Embryonic facial prominence (tissue), 1 donor: ENCODE measurements around the gene DPP6.

Source experiments
- DNase-seq: peaks from one replicate; pipeline ENCODE4 v3.0.0-alpha.2; 2016; ENCODE audit errors: extremely low spot score

Gene DPP6

DNA sequence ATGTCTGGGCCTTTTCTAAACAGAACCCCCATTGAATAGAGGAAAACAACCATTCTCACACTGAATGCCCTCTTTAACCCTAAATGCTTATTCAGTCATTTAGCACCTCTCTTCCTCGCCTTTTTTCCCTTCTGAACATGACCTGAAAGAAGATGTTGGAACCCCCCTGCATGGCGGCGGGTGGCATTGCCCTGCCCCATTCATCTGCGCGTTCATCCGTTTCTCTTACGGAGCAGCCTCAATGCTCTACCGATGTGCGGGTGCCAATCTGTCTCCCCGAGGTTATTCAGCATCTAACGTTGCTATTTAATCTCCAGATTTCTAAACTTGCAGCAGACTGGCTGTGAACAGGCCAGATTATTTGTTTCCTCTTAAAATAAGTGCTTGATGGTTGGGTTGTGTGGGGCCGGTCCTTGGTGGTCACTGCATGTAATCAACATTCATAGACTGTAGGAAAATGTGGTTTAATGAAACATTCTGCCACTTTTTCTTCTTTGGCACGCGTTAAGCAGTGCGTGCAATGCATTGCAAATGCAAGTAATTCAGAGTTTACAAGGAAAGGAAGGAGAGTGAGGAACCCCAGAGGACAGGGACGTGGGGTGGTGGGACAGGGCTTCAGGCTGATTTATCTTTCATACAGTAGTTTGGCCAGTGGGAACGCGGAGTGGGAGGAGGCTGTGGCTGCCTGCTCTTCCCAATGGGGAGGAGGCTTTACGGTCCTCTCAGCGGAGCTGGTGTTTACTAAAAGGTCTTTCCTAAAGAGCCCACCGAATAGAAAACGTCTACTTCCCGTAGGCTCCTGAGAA lies 286.7 kb downstream of the DPP6 start:
- DNase-seq = no peak

DNA sequence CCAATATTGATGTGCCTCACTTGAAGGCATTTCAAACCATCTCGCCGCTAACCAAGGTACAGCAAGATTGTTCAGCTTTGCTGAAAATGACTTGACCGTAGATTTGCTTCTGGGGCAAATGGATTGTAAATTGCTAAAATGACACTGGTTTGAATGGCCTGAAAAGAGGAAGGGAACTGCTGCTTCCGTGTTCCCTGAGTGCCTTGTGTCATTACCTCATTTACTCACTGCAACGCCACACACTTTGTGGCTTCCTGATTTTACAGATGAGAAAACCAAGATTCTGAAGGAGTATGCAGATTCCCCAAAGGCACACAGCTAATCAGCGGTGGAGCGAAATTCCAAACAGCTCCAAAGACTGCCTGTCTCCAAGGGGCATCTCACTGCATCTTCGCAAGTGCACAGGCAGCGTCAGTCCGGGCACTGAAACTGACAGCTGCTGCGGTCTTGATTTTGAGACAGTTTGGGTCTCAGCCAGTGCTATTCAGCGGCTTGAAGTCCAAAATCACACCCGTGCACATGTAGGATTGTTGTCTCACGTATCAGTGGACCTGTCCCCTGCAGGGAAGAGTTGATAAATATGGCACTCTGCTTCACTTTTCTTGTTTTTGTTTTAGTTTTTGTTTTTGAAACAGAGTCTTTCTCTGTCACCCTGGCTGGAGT lies 290.9 kb downstream of the DPP6 start:
- no peak for DNase-seq

DNA sequence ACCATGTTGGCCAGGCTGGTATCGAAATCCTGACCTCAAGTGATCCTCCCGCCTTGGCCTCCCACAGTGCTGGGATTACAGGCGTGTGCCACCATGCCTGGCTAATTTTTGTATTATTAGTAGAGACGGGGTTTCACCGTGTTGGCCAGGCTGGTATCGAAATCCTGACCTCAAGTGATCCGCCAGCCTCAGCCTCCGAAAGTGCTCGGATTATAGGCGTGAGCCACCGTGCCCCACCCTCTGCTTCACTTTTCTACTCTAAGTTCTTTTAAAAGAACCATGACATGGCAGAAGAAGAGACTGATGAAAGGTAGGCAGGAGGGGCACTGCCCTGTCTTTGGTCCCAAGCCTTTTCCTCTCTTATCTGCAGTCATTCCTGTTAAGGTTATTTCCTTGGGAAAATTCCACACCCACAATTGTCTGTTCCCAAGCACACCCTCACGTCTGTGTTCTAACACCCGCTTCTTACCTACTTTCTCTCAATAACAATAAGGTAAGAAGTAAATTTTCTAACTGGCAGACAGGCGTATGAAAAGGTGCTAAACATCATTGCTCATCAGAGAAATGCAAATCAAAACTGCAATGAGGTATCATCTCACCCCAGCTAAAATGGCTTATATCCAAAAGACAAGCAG lies 291.7 kb downstream of the DPP6 start:
- no peak for DNase-seq

DNA sequence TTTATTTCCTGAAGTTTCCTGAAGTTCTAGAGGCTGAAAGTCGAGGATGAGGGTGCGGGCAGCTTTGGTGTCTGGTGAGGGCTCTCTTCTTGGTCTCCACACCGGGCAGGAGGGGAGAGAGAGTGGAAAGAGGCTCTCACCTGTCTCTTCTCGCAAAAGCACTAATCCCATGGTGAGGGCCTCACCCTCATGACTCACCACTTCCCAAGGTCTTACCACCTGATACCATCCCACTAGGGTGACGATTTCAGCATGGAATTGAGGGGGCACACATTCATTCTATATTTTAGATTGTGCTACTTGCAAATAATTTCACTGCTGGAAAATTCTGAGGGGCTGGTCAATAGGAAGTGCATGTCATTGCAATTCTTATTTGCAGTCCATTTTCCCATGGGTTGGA lies 292.9 kb downstream of the DPP6 start:
- no peak for DNase-seq

DNA sequence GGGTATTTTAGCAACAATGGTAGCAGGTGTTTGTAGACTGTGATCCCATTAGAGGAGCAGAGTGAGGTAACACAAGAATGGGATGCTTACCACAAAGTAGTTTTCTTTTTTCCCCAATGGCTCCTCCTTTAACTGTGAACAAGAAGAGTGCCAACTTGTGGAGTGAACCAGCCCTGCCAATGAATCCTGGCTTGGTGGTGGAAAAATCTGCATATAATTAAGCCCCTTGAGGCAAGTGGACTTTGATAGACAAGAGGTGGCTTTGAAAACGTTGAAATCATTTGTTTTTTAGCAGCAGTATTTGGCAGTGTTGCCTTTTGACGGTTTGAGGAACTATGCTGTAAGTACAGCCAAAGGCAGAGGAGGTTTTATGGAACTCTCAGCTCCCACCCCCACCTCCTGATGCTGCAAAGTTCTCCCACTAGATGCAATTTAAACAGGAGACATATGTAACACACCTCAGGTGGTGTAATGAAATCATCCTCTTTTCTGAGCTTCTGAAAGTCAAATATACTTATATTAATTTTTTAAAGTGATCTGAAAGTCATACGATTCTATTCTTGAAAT lies 295.6 kb downstream of the DPP6 start:
- no peak for DNase-seq

DNA sequence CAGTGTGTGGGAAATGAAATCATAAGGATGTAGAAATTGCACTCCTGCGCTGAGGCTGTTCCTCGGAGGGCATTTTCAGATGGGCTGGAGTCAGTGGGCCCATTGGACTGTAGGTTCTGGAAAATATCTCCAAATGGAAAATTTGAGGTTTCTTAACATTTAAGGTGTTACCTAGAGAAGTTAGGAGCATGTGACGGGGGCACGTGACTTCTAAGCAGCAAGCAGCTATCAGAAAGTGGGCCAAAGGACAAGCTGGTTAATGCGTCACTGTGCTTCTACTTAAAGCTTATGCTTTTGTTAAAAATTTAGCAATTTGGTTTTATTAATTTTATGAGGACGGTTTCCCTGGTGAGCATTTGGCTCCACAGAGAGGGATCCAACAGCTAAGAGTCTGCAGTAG lies 298.7 kb downstream of the DPP6 start:
- DNase-seq = no peak

DNA sequence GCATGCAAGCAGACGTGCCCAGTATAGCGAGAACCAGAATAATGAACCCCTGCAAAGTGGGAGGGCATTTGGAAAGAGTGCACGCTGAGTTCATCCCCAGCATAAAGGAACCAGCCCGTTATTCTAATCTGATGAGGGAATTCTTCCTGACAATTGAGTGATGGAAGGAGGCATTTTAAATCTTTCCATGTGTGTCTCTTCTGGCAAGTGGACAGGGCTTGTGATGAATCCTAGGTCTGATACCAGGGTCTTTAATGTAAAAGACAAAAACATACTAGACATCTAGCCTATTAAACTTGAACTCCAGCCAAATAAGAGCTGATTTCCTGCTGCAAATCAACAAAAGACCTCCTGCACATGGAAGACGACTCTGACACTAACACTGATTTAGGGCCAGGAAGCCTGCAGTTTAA lies 301.2 kb downstream of the DPP6 start:
- no peak for DNase-seq

DNA sequence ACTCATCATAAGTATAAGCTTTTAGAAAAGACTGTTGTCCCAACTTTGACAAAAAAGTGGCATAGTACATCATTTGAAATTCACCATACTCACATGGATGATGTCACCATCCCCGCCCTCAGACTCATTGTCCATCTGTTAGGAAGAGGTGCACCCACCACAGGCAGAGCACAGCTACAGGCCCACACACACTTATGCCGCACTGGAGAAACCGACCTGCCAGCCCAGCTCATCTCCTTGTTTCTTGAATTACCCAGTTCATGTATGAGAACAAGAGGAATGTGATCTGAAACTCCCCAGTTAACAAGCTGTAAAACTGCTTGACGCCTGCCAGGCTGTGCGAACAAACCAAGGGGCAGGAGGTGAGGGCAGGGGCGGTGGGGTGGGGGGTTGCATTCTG lies 312.0 kb downstream of the DPP6 start:
- DNase-seq = no peak

DNA sequence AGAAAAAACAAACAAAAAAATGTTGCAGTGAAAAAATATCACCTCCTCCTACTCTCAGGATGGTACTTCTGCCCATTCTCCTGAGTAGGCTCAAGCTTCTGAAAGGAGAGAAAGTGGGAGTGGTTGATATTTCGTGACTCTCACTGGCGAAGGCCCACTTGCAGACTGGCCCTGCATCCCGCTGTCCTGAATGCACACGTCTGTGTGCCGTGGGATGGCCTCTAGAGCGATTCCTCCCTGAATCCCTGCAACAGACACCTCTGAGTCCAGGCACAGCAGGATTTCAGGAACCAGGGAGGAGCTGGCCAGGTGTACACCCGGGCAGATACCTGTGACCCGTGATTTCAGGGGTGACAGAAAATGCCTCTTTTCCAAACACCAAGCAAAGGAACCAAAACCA lies 319.2 kb downstream of the DPP6 start:
- DNase-seq = no peak

DNA sequence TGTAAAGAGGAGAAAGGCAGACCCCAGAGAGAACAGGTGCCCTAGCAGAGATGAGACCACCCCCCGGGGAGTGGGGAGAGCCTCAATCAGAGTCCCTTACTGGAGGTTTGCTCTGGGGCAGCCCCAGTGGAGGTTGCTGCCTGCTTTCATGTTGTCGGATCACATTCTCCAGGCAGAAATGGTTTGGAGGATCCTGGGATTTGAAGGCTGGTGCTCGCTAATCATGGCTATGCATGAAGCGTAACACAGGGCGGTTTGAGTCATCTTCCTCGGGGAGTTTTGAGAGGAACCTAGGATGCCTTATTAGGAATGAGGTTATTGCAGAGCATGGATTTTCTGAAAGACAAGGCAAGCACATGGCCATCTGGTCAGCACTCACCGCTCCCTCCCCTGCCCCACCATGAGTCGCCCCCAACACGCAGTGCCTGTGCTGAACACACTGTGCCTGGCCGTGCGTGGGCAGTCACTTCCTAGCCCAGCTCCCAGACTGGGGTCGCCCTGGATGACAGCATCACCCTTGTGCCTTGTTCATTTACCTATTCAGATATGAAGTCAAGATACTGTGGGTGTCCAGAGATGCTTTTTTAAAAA lies 319.9 kb downstream of the DPP6 start:
- no peak for DNase-seq

DNA sequence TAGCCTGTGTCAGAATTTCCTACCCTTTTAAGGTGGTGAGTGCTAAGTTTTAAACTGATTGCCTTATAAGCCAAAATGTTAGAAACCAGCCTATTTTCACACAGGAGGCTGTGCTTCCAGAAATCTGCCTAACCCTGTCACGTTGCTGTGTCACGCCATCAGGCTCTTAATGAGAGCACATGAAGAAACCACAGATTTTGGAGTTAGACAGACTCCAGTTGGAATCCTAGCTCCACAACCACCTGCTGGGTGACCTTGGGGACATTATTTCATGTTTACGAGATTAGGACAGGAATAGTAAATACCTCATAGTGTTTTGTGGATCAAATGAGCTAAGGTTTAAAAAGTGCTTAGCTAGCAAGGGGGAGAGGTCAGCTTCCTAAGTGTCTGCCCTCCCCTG lies 321.8 kb downstream of the DPP6 start:
- no peak for DNase-seq

DNA sequence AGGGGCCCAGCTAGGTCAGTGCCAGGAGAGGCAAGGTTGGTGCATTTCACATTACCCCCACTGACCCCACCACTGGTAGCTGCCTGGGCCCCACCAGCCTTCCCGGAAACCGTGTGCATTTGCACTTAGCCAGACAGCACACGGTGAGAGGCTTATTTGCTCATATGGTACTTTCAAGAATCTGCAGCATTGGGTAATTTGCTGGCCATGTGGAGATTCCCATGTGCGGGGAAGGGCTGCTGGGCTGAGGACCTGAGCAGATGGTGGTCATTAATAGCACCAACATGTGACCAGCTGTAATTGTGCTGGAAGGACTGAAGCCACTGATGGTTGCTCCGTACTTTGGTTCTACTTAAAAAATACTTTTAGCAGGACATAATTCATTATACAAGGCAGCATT lies 323.8 kb downstream of the DPP6 start:
- DNase-seq = no peak

DNA sequence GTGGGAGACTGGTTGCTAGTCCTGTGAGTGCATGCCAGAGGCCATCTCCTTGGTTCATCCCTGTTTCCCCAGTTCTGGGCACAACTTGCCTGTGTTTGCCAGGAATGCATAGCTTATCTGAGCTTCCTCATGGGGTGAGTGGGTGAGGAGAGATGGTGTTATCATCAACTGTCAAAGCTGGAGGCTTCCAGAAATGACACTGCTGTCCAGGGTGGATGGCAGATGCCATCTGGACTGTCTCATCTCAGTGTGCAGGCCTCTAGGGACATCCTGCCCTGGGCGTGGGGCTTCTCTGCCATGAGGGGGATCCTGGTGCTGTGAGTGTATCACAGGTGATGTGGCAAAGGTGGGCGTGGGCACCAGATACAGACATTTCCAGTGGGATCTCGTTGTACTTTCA lies 328.6 kb downstream of the DPP6 start:
- DNase-seq = no peak

DNA sequence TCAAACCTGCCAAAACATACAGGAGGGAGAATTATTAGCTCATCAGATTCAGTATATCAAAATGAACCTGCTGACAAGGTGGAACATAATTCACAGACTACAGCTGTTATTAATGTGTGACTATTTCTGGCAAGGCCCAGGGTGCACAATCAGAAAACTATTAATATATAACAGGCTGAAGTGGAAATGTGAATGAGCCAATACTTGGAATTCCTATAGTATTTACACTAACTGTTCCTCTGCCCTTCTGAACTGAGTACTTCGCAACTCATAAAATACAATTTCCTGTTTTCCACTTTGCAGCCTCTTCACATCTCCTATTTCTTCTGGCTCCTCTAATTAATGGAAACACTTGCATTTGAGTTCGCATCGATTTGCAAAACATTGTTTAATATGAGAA lies 330.8 kb downstream of the DPP6 start:
- no peak for DNase-seq

DNA sequence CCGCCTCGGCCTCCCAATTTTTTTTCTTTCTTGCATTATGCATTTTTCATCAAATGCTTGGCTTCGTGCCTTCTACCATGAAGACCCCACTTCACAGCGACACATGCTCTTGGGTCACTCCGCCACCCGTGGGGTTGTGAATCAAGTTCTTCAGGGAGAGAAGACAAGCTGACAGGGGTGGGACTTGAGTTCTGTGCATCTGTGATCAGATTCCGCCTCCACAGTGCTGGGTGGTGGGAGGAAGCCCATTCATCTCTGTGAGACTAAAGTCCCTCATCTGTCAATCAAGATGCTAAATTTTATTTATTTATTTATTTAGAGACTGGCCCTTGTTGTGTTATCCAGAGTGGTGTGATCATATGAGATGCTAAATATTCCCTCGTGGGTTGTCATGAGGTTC lies 333.0 kb downstream of the DPP6 start:
- no peak for DNase-seq

DNA sequence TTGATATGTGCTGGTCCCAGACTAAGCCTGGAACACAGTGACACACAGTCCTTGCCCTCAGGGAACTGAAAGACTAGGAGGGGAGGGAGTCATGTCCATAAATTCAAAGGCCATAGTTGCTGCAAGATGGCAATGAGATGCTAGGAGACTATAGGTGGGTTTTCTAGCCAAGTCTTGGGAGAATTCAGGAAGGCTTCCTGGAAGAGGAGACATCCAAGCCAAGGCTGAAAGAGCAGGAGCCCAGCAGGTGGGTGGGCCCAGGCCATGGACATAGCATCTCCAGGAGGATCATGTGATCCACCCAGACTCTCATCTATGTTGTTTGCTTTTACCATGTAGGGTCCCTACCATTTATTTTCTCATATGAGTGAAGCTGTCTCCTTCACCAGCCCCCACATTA lies 335.1 kb downstream of the DPP6 start:
- no peak for DNase-seq

DNA sequence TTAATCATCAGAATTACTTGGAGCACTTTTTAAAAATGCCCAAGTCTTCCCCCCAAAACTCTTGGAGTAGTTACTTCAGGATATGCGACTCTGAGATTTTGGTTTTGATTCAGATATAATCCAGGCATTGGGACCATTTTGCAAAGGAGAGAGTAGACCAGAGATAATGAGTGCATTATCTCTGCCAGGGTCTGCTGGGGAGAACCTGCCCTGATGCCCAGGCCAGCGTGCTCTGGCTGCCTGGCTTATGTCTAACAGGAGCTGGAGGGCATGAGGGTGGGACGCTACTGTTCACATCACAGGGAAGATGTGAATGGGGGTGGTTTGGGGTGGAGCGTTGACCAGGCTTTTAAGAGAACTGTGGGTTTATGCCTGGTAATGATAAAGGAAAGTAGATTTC lies 336.2 kb downstream of the DPP6 start:
- no peak for DNase-seq

DNA sequence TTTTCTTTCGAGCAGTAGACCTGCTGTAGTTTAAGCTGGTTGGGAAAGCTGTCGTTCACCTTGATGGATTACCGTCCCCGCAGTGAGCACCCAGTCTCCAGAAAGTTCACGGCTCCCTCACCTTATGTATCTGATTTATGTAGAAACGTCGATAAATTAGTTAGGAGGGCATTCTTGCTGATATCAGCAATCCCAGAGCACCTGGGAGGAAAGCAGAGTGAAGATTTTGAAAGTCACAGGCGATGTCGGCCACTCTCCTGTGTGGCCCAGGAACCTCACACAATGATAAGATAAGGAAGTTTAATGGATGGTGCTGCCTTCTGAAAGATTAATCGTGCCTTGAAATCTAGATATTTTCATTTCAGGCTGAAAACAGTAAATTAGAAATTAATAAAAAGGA lies 336.8 kb downstream of the DPP6 start:
- DNase-seq = no peak

DNA sequence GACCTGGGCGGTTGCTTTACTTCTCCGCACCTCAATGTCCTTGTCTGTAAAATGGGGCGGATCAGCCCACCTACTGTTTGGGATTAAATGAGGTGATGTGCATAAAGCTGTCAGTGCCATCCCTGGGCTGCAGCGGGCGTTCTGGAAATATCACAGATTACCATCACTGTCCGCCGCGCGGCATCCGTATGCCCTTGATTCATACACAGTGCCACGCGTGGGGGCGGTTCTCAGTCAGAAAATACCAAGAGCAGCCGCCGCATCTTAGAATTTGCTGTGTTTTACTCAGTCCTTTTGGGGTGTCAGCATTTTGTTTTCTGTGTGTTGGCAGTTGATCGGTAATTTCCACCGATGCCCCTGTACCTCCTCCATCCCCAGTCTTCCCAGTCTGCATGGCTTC lies 338.8 kb downstream of the DPP6 start:
- DNase-seq = no peak

DNA sequence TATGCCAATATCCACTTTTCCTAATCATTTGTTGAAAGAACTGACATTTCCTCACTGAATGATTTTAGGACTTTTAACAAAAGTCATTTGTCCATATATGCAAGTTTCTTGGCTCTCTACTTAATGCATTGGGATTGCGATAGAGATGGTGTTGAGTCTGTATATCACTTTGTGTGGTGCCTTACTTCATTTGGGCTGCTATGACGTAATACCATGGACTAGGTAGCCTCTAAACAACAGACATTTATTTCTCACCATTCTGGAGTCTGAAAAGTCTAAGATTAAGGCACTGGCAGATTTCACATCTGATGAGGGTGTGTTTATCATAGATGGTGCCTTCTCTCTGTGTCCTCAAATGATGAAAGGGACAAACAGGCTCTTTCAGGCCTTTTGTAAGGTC lies 342.6 kb downstream of the DPP6 start:
- no peak for DNase-seq

DNA sequence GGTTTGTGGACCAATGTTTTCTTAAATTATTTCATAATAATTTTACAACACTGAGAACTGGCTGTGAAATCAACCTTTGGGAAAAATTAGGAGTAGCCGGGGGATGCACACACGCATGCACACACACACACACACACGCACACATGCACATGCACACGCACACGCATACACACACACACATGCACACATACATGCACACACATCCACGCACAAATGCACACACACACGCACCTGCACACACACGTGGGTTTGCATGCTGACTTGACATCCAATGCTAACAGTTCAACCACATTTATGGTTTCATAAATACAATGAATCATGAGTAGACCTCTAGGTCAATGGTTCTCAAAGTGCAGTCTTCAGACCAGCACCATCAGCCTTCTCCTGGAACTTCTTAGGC lies 354.1 kb downstream of the DPP6 start:
- DNase-seq = no peak

DNA sequence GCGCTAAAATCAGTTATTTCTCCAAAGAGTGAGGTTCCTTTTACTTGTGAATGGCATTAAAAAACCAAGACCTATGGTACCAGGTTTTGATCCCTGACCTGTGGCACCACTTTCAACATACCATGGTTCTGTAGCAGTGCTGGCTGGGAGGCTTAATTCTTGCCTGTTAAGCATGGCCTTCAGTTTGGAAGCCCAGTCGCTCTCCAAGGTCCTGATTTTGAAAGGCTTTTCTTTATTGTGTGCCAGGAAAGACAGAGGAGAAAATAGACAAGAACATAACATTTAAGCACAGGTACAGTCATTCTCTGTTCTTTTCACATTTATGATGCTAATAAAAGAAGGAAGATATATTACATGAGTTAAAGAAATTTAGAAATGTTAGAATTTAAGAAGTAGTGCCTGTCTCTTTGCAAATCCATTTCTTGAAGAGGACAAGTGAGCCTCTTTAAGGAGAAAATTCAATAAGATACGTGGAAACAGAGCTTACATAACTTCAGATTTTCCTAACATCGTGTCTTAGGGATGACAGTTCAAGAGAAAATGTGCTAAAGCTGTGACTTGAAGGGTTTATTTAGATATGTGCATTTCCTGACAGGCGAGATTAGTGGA lies 357.6 kb downstream of the DPP6 start:
- DNase-seq = no peak
